CD4-positive, alpha-beta T cell treated with Interferon gamma for 1 hour (primary cell): ENCODE measurements around the gene RIPOR2.

ENCODE experiments used
- DNase-seq: peaks from one replicate; pipeline ENCODE4 v3.0.0-alpha.2; 2020

The RIPOR2 gene

DNA sequence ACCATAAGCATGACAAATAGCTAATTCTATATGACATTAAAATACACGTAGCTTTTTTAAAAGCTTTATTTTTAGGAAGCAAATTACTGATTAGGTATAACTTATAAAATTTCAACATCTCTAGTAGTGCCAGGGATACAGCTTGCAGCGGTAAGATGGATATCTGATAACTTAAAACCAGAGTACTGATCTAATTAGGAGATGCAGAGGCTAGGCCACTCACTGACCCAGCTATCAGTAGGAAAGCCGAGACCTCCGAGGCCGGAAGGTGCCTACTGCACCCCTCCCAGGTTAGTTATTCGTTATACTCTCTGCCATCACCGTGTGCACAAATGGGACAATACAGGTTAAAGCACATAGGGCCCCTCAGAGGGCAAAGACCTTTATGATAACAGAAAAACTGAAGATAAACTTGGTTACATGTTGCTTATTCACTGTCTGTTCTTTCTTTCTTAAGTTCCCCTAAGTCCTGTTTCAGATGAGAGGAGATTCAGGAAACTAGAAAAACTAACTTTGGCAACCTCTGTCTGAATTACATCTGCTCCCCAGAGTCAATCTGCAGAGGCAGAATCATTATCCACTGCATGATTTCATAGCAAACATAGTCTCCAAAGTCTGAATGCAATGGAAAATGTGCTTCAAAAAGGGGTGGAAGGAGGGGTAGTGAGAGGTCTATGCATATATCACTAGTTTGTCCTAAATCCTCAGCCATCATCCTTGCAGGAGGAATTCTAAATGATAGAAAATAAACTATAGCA is 60.8 kb downstream of the RIPOR2 start:
- no peak for DNase-seq

- no peak for DNase-seq
These were observed 61.6 kb downstream of the RIPOR2 start for GRCh38 chr6:24874128-24874527.

DNA sequence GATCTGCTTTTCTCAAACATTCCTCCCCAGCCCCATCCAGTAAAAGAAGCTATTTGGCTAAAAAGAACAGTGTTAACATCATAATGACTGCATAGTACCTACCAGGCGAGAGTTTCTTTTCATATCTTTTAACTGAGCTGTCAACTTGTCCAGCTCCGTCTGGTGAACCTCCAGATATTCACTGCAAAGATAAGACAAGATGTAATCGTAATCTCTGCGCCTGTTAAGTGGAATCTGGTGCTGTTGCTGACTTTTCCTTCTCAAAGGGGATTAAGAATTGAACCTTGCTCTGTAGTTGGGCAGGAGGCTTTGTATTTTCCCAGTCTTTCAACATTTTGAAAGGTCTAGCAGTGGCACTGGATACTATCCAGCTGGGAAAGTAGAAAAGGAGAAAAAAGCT is 63.0 kb downstream of the RIPOR2 start:
- no peak for DNase-seq

DNA sequence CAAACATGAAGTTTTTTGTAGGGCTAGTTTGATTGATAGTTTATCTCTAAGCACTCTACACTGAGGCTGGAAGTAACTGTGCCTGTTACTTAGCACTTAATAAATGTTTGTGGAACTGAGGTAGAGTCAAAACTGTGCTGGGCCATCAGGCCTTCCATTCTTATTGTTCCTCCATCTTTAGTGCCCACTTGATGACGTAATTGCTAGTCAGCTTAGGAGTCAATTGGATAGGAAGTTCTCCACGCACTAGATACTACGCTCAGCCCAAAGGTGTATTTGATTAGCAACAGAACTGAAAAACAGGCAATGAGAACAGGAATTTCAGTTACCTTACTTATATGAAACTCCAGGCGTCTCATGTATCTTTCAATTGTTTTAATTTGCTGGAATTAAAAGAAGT is 67.0 kb downstream of the RIPOR2 start:
- no peak for DNase-seq

GRCh38 chr6:24867104-24867703 is 68.6 kb downstream of the RIPOR2 start:
- no peak for DNase-seq

GRCh38 chr6:24865161-24865560 is 70.6 kb downstream of the RIPOR2 start:
- DNase-seq = no peak

DNA sequence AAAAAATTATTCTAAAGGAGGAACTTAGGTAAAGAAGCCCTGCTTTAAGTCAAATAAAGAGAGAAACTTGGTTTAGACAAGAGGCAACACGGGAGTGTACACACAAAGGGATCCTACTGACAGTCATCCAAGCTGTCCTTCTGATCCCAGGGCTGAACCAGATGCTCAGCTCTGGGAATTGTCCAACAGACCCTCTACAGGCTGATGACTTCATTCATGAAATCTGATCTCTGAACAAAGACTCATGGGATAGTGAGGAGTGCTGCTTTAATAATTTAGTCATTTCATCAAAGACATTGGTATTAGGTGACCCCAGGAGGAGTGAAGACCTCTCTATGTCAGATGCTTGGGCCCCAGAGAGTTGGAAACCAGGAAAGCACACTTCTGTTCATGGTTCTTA is 71.4 kb downstream of the RIPOR2 start:
- no peak for DNase-seq

DNA sequence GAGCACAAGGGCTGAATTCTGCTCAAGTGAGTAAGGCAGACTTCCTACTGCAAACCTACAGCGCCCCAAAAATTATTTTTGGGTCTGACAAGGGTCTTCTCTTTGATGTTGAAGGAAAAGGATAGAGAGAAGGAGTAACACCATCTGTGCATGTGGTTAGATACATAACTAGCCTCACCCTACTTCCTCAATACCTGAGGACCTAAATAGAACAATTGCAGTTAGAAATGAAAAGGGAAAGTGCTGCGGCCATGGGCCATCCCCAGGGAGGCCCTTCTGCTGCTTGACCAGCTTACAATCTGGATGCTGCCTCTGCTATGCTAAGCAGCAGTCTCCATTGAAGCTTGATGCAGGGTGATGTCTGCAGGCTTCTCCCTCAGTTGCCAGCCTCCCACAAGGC is 73.8 kb downstream of the RIPOR2 start:
- peak; percentile 17 for DNase-seq

DNA sequence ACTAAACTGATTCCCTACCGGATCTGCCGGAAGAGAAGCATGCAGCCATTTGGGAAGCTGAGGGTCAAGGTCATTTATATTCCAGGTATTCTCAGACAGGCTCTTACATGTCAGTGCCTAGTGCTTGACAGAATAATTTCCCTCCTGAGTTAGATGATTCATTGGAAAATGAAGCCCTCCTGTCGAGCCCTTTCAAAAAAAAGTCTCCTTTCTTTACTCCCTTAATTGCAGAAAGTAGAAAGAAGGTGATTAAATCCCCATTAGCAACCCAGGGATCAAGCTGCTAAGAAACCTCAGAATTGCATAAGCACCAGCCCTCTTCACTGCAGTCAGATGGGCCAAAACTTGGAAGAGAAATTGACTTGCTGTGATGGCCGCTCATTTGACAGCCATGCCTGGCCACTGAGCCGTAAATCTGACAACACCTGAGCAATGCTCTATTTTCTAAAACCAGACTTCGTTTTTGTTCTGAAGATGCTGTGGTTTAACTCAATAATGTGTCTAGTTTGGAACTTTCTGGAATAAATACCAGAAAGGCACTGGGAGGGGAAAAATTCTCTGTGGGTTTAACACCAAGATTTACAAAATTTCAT is 76.1 kb downstream of the RIPOR2 start:
- DNase-seq = no peak

DNA sequence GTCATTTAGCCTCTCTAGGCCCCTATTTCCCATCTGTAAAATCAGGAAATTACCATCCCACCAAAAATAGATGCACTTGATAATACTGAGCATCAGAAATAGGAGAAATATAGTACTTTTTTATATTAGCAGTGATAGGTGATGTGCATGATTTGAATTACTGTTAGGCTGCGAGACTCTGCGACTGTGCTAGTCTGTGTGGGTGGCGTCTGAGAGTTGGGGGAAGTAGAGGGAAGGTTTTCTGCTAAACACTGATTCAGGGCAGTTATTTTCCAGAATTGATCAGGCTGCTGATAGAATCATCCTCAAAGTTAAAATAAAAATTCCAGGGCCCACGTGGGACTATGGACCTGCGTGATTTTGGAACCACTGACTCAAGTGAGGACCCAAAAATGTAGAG is 76.6 kb downstream of the RIPOR2 start:
- DNase-seq = no peak

- DNase-seq = peak; percentile 70
These were observed 77.5 kb downstream of the RIPOR2 start for GRCh38 chr6:24858177-24858653.

DNA sequence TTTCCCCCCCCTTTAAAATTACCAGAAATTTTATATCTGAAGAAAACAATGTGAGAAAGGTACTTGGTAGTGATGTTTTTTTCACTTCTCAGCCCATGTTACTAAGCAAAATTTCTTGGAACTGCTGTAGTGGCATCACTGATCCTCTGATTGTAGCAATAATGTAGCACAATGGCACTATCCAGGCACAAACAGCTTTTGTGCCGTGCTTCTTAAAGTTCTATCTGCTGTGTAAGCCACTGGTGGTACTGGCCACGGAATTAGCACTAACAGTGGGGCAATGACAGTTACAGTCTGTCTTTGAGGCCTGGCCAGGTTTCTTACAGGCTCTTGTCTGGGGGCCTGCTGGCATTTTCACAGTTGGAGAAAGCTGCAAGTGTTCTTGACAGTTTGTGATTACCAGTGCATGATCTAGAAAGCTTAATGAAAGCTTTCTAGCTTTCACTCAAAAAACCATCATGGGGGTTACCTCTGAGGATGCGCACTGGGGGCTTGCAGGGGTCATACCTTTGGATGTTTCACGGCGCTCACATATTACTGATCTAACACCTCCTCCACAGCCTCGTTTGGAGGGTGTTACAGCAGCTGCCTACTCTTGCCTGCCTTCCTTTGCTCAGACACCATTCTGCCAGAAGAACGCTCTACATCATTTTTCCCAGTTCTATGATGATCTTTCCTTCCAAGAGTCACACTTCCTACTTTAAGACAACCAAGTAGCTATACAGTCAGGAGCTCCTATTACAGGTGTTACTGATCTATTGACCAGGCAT is 78.7 kb downstream of the RIPOR2 start:
- DNase-seq = no peak

DNA sequence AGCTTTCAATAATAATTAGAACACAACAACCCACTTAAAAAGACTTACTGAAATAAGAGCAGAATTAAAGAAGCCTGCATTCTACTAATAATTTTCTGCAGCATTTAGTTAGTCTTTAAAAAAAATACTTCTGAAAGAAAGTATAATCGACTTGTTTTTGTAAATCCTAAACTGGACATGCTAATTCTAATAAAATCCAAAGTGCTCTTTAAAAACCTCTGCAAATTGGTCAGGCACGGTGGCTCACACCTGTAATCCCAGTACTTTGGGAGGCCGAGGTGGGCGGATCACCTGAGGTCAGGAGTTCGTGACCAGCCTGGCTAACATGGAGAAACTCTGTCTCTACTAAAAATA is 79.5 kb downstream of the RIPOR2 start:
- DNase-seq = no peak

DNA sequence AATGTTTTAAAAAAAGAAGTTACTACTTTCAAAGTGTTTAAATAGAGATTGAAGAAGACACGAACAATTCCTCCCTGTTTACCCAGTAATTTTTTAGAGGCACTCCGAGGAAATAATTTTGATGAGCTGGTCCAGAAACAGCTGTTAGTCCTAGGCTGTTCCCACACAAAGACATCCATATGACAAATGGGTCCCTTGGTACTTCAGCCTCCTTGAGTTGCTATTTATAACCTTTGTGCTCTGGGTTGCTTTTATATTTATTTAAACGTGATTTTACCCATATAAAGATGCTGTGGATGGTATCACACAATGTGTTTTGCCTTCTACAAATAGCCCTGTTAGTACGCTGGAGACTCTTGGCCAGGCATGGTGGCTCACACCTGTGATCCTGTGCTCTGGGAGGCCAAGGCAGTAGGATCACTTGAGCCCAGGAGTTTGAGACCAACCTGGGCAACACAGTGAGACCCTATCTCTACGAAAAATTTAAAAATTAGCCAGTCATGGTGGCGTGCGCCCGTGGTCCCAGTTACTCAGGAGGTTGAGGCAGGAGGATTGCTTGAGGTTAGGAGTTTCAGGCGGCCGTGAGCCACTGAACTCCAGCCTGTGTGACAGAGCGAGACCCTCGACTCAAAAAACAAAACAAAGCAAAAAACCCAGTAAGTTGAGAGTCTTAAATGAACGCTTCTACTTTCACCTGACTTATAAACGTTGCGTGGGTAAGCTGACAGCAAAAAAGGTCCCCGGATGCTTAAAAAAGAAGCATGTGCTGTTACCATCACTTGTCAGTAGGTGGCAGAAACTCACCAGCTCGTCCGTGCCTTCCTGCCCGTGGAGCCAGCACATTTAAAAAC is 80.1 kb downstream of the RIPOR2 start:
- DNase-seq = peak; percentile 72

- no peak for DNase-seq
These were observed 81.6 kb downstream of the RIPOR2 start for GRCh38 chr6:24854077-24854666.

DNA sequence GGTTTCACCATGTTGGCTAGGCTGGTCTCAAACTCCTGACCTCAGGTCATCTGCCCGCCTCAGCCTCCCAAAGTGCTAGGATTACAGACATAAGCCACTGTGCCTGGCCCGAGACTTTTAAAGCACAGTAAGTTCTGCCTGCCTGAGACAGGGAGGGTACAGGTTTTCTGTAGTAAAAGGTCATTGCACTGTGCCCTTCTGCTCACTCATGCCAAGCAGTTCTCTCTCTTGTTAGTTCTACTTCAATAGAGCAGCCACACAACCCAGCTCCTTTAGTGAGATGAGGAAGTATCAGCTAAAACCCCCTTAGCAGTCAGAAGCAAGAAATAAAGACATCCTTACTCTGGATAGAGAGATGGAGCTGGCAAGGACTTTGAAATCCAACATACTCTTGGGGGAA is 84.7 kb downstream of the RIPOR2 start:
- DNase-seq = no peak

- DNase-seq = no peak
These were observed 86.0 kb downstream of the RIPOR2 start for GRCh38 chr6:24849713-24850112.

- no peak for DNase-seq
These were observed 87.3 kb downstream of the RIPOR2 start for GRCh38 chr6:24848461-24848860.

DNA sequence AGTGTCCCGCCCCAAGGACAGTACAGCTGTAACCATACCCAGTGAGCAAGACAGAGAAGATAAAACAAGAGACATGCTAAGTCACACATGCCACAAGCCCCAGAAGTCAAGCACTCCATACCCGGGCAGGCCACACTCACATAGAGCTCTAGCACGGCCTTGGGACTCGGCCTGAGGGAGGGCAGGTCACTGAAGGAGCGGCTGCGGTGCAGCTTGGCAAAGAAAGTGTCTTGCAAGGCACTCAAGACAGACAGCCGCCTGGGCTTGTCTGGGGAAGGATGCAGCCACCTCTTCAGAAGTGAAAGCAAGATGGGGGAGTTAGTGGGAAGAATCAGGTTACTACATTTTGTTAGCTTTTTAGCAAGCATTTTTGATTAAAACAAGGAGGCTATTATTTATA is 88.4 kb downstream of the RIPOR2 start:
- DNase-seq = no peak

GRCh38 chr6:24845578-24845977 is 90.2 kb downstream of the RIPOR2 start:
- no peak for DNase-seq

DNA sequence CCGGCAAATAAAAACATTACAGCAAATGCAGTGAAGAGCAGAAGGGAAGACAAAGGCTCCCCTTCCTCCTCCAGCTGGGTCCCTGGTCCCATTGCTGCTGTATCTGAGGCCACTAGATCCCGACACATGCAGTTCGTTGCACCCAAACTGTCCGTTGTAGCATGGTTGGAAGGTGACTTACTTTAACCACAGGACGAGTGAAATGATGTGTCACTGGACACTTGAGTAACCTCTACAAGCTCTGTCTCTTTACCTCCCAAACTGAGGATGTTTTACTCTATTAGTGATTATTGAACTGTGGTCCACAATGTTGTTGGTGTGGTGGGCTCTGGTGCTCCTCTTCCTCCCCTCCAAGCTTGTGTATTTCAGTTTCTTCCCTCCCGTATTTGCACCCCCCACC is 90.9 kb downstream of the RIPOR2 start:
- DNase-seq = no peak

- no peak for DNase-seq
These were observed 91.7 kb downstream of the RIPOR2 start for GRCh38 chr6:24844061-24844460.
